C4-2B (cell line): ENCODE results near the gene ZNF407.

Source experiments
- CTCF ChIP-seq: fragments of 450-650 bp; conservative IDR thresholded peaks from 2 replicates; pipeline ENCODE4 v1.5.1; 2017; ENCODE audit warnings: mild to moderate bottlenecking
- ZFX ChIP-seq: fragments of 450-650 bp; IDR thresholded peaks from 2 replicates; pipeline ENCODE4 v1.6.1; 2017

DNA sequence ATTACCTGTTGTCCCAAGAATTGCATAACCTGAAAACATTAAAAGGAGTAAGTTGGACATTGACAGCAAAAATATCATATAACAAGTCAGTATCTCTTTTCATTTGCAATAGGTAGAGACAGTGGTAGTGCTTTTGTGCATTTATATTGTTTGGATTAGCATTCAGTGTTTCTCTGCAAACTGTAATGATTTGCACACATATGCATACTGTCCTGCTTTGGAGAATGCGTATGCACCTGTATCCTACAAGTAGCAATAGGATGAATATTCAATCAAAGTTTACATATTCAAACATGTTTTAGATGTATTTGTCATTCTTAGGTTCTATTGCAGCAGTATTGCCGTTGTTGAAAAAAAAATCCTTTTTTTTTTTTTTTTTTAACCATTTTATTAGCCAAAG lies 201.9 kb downstream of the ZNF407 start:
- TF ChIP-seq CTCF (no peak), ZFX (no peak)
